T47D (cell line): Measurements from ENCODE around the gene PMPCB.

Experiments used
- DNase-seq, 2 experiments: peaks; one replicate each; pipeline versions ENCODE4 v3.0.0 to v3.0.0-alpha.2; 2011 to 2012; ENCODE audit warnings: low read depth in 1 of 2, low spot score in 1 of 2
- JUND ChIP-seq: IDR thresholded peaks from 2 replicates; pipeline ENCODE4 v1.6.1; 2012; ENCODE audit warnings: low read depth
- in situ Hi-C: cut with HindIII; loops from 2 replicates; pipeline ENCODE4 v1.10.0; 2016; ENCODE audit warnings: low sequenced_read_pairs, low pct_unique_long_range_greater_than_20kb

PMPCB gene

DNA sequence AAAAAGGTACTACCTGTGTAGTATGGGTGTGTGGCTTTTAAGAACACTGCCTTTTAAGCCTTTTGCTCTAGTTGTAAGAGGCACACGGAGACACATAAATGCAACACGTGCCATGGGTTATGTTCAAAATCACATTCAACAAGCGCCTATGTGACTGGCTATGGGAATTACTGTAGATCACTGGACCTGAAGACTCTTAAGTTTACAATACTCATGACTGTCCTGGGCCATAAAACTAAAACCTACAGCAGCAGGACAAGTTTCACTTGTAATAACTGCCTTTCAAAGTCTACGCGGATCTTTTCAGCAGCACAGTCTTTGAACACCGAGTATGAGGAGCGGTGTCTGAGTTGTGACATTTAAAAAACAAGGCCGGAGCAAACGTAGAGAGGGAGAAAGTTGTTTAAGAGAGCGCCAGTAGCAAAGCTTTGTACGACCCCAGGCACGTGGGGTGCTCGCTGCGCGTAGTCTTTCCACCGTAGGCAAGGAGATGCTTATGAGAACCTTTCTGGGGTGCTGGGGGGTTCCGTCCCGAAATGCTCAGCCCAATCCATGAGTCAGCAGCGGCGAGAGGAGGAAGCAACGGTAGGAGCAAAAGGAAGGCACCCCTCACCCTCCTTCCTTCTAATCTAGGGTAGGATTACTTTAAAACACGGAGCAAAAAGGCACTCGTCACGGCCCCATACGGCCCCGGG, 46.7 kb downstream of the PMPCB start:
- no peak for TF ChIP-seq JUND
- in situ Hi-C loops, result no loop called here
- peak in 1 of 2 experiments; percentile 11 for DNase-seq

DNA sequence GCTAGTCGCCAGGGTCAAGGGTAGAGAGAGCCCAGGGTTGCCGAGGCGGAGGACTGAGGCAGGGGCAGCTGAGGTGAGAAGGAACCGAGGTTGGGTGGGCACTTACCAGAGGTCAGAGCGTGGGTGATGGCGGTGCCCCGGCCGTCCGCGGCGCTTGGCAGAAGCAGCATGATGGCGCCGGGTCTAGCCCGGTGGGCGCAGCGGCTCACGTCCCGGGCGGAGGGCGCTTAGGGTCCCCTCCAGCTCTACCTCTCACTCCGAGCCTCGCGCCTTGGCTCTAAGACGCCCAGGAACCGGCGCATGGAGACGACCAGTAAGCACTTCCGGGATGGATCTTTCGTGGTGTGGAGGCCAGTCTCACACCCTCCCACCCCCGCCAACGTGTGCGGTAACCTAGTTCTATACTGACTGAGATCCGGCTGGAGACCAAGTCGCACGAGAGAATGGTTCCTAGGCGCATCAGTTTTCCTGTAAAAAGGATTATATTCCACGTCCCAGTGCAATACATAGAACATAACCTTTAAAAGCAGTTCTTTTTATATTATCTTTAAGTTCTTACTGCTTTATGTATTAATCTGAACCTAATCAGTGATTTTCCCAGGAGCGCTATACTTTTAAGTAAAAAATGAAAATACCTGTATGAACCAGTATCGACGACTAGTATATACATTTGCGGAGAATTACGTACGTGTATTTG, 47.4 kb downstream of the PMPCB start, which contains the start of gene DNAJC2:
Gene DNAJC2 (minus strand): TSS at position 315 of the 697 bp plus-strand sequence. CDS start 145 bp downstream, at position 170.
- in situ Hi-C loops, result no loop called here
- no peak for TF ChIP-seq JUND
- DNase-seq, result peak; percentile 77 to 92

DNA sequence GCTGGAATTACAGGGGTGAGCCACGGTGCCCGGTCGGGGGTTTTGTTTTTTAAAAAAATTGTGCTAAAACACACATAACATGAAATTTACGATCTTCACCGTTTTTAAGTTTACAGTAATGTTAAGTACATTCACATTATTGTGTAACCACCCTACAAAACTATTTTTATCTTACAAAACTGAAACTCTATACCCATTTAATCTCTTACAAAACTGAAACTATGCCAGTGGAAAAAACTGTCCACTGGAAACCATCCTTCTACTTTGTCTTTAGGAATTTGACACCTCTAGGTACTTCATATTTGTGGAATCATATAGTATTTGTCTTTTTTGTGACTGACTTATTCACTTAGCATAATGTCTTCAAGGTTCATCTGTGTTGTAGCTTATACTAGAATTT, 49.2 kb downstream of the PMPCB start:
- DNase-seq, result no peak
- TF ChIP-seq JUND, result no peak
- in situ Hi-C loops, result no loop called here

DNA sequence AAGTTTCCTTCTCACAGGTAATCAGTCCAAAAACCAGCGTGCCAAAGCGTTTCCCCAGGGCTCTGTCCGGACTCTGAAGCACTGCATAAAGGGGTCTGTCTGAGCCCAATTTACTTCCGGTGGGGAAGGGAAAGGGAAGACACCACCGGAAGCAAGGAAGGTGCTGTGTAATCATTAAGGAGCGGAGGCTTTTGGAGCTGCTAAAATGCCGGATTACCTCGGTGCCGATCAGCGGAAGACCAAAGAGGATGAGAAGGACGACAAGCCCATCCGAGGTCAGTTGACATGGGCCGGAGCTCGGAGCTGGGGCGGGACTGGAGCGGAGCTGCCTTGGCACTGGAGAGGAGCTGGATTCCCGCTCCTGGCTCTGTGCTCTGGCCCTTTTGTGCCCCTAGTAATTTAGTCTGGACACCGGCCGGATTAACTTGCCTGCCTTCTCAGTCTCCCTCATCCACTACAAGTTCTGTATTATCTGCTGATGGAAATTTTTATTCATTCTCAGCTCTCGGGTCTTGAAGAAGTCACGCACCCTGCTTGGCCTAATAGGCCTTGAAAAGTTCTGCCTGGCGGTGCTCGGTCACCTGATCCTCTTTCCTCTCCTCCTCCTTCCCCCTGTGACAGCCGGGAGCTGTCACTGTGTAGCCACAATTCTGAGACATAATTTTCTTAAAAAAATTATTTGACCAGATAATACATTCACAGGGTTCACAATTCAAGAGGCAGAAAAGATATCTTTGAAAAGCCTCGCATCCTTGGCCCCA, 50.5 kb downstream of the PMPCB start, which contains the start of gene PSMC2:
Gene PSMC2 (plus strand): TSS at position 137 of the 761 bp plus-strand sequence. CDS start 69 bp downstream, at position 206.
- no peak for TF ChIP-seq JUND
- in situ Hi-C loops, result no loop called here
- peak; percentile 30 to 92 for DNase-seq

DNA sequence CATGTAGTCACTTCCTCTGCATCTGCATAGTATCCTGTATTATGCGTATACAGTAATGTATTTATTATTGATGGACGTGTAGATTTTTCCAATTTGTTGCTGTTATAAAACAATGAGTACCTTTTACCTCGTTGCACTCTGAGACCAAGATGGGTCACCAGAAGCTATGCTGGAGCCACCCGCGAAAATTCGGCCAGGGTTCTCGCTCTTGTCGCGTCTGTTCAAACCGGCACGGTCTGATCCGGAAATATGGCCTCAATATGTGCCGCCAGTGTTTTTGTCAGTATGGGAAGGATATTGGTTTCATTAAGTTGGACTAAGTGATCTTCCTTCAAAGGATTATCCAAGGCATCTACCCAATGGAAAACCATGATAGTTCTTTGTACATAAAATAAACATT, 51.2 kb downstream of the PMPCB start:
- in situ Hi-C loops, result no loop called here
- TF ChIP-seq JUND, result no peak
- DNase-seq, result no peak

DNA sequence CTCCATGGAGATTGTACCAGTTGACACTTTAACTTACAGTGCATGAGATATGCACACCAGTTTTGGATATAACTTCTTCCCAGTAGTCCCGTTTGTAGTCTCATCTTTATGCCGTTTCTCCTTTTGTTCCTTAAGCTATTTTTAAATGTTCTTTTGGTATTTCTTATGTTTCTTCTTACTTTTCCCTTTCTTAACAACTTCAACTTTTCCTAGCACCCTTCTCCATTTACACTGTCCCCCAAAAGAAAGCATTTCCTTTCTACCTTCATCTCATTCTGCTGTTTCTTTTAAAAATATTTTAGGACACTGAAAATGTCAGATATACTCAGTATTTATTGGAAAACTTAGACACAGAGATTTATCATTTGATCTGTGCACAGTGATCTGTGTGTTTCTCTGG, 51.7 kb downstream of the PMPCB start:
- no peak for DNase-seq
- no peak for TF ChIP-seq JUND
- in situ Hi-C loops, result no loop called here

DNA sequence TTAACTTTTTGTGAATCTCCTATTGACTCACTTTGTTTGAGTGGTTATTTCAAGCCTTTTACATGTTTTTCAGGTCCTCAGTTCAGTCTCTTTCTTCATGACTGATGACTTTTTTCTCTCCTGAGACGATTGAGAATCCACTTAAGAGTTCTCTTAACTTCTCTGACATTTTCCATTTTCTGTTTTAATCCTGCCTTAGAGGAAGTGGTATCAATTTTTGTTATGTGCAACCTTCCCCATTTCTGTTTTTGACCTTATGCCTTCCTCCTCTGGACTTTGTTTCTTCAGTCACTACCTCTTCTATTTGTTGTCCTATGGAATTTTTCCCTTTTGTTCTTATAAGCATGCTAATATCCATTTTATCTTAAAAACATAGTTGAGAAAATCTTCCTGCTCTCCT, 52.6 kb downstream of the PMPCB start:
- DNase-seq, result no peak
- in situ Hi-C loops, result no loop called here
- TF ChIP-seq JUND, result no peak
